HEK293 (cell line): Measurements from ENCODE around the gene DCAF7.

Experiments used
- CTCF ChIA-PET: fragments of 350-600 bp; formaldehyde crosslinking; extraction: SDS; loops from one replicate; lab custom pipeline; 2021; ENCODE audit warnings: antibody characterized with exemption; lab: Yijun Ruan, JAX
- POLR2A ChIA-PET: fragments of 300-600 bp; formaldehyde crosslinking; extraction: SDS; loops from one replicate; lab custom pipeline; 2020; ENCODE audit warnings: antibody characterized with exemption, inconsistent platforms; lab: Yijun Ruan, JAX
- H3K27ac ChIP-seq: fragments of 200-500 bp; sonication (Bioruptor generic); 2 replicates; pipeline ENCODE4 v1.5.1; 2014; ENCODE audit warnings: low read depth, low read length, control low read depth, inconsistent platforms; ENCODE audit errors: extremely low read depth
- H3K36me3 ChIP-seq, 2 experiments: fragments of 200-500 bp in 1 of 2; sonication (Bioruptor generic) in 1 of 2; 1 replicate in 1 of 2; 2 replicates in 1 of 2; pipeline ENCODE4 v1.5.1; 2014 to 2017; ENCODE audit warnings: inconsistent platforms in 2 of 2, low read length in 2 of 2; ENCODE audit not compliant: control insufficient read depth in 2 of 2, insufficient read depth in 1 of 2
- H3K4me1 ChIP-seq: fragments of 200-500 bp; sonication (Bioruptor generic); 2 replicates; pipeline ENCODE4 v1.5.1; 2014; ENCODE audit warnings: mild to moderate bottlenecking, low read length, inconsistent platforms; ENCODE audit not compliant: control insufficient read depth, insufficient read depth
- H3K4me3 ChIP-seq: 2 replicates; pipeline ENCODE4 v1.5.1; 2011; ENCODE audit warnings: low read depth, mild to moderate bottlenecking, control low read depth, low read length, moderate library complexity
- H3K9me3 ChIP-seq: fragments of 200-500 bp; sonication (Bioruptor generic); 2 replicates; pipeline ENCODE4 v1.5.1; 2014; ENCODE audit warnings: low read depth, low read length, inconsistent platforms; ENCODE audit not compliant: control insufficient read depth, insufficient read depth
- GLIS2 ChIP-seq: fragments of 450-650 bp; formaldehyde crosslinking; IDR thresholded peaks from 2 replicates; pipeline ENCODE4 v1.5.1; 2016; ENCODE audit warnings: missing biosample characterization, missing genetic modification characterization
- KLF16 ChIP-seq: fragments of 450-650 bp; formaldehyde crosslinking; IDR thresholded peaks from 2 replicates; pipeline ENCODE4 v1.5.1; 2017; ENCODE audit warnings: missing biosample characterization, missing genetic modification characterization
- MYNN ChIP-seq: fragments of 450-650 bp; formaldehyde crosslinking; IDR thresholded peaks from 2 replicates; pipeline ENCODE4 v1.5.1; 2016; ENCODE audit warnings: missing biosample characterization, missing genetic modification characterization, borderline replicate concordance
- PBX3 ChIP-seq: sonication (generic); formaldehyde crosslinking; IDR thresholded peaks from 2 replicates; pipeline ENCODE4 v1.8.1; 2022; ENCODE audit warnings: mild to moderate bottlenecking, moderate library complexity, missing genetic modification reagents
- ZNF16 ChIP-seq: fragments of 450-650 bp; formaldehyde crosslinking; IDR thresholded peaks from 2 replicates; pipeline ENCODE4 v1.5.1; 2016; ENCODE audit warnings: low read depth, missing biosample characterization, missing genetic modification characterization
- ZNF274 ChIP-seq, 2 experiments: fragments of 200-500 bp in 1 of 2; fragments of 450-650 bp in 1 of 2; sonication (Bioruptor generic) in 1 of 2; formaldehyde crosslinking in 1 of 2; IDR thresholded peaks; 2 replicates each; pipeline versions ENCODE4 v1.5.1 to v1.6.1; 2014 to 2016; ENCODE audit warnings: borderline replicate concordance in 1 of 2, inconsistent platforms in 1 of 2, low read length in 1 of 2, missing biosample characterization in 1 of 2, missing genetic modification characterization in 1 of 2
- ZNF488 ChIP-seq: fragments of 450-650 bp; formaldehyde crosslinking; IDR thresholded peaks from 2 replicates; pipeline ENCODE4 v1.5.1; 2016; ENCODE audit warnings: missing biosample characterization, missing genetic modification characterization
- ZNF610 ChIP-seq: fragments of 450-650 bp; formaldehyde crosslinking; IDR thresholded peaks from 2 replicates; pipeline ENCODE4 v1.5.1; 2016; ENCODE audit warnings: missing biosample characterization, missing genetic modification characterization, borderline replicate concordance
- ZNF624 ChIP-seq: fragments of 450-650 bp; formaldehyde crosslinking; IDR thresholded peaks from 2 replicates; pipeline ENCODE4 v1.5.1; 2017; ENCODE audit warnings: missing biosample characterization, missing genetic modification characterization
- ZNF792 ChIP-seq: fragments of 450-650 bp; formaldehyde crosslinking; IDR thresholded peaks from 2 replicates; pipeline ENCODE4 v1.5.1; 2016; ENCODE audit warnings: missing biosample characterization, missing genetic modification characterization
- ZSCAN16 ChIP-seq: fragments of 450-650 bp; formaldehyde crosslinking; IDR thresholded peaks from 2 replicates; pipeline ENCODE4 v1.5.1; 2016; ENCODE audit warnings: missing biosample characterization, missing genetic modification characterization
- TF ChIP-seq, protein P1 (sequence below): fragments of 450-650 bp; formaldehyde crosslinking; IDR thresholded peaks from 2 replicates; pipeline ENCODE4 v1.5.1; 2016; ENCODE audit warnings: missing biosample characterization, missing genetic modification characterization
- TF ChIP-seq, protein P2 (sequence below): fragments of 450-650 bp; formaldehyde crosslinking; IDR thresholded peaks from 2 replicates; pipeline ENCODE4 v1.5.1; 2016; ENCODE audit warnings: missing biosample characterization, missing genetic modification characterization

DCAF7 gene

DNA sequence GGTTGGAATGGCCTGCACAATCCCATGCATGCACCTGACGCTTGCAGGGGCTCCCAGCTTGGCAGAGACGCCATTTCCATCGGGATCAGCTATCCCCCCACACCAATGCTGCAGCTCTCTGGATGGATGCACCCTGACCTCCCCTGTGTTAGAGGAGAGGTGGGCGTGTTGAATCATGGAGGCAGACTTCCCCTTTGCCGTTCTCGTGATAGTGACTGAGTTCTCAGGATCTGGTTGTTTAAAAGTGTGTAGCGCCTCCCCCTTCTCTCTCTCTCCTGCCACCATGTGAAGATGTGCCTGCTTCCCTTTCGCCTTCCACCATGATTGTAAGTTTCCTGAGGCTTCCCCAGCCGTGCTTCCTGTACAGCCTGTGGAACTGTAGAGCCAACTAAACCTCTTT is 44.9 kb upstream of the DCAF7 start:
- Histone ChIP-seq H3K27ac (no peak overlapping the region), H3K9me3 (no peaks in the 10 kb centered on the region)
- no peak for TF ChIP-seq MYNN
- no peak for TF ChIP-seq ZNF16
- TF ChIP-seq KLF16 (tag by site-specific recombination) = no peak
- TF ChIP-seq, protein P1, sequence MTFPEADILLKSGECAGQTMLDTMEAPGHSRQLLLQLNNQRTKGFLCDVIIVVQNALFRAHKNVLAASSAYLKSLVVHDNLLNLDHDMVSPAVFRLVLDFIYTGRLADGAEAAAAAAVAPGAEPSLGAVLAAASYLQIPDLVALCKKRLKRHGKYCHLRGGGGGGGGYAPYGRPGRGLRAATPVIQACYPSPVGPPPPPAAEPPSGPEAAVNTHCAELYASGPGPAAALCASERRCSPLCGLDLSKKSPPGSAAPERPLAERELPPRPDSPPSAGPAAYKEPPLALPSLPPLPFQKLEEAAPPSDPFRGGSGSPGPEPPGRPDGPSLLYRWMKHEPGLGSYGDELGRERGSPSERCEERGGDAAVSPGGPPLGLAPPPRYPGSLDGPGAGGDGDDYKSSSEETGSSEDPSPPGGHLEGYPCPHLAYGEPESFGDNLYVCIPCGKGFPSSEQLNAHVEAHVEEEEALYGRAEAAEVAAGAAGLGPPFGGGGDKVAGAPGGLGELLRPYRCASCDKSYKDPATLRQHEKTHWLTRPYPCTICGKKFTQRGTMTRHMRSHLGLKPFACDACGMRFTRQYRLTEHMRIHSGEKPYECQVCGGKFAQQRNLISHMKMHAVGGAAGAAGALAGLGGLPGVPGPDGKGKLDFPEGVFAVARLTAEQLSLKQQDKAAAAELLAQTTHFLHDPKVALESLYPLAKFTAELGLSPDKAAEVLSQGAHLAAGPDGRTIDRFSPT (tag by site-specific recombination) = no peak
- no peak for TF ChIP-seq ZNF610
- TF ChIP-seq, all 188 proteins: peak for 0
- ChIA-PET CTCF (interaction anchor here (0.6 kb wide), 1 partner anchor 521 kb away, joined by 3 read pairs; no protein-coding TSS in a partner anchor), POLR2A (no interaction called here)
- Histone ChIP-seq H3K4me1 (no peaks in the 10 kb centered on the region), H3K4me3 (no peak overlapping the region), H3K36me3 (no peaks in the 10 kb centered on the region)

DNA sequence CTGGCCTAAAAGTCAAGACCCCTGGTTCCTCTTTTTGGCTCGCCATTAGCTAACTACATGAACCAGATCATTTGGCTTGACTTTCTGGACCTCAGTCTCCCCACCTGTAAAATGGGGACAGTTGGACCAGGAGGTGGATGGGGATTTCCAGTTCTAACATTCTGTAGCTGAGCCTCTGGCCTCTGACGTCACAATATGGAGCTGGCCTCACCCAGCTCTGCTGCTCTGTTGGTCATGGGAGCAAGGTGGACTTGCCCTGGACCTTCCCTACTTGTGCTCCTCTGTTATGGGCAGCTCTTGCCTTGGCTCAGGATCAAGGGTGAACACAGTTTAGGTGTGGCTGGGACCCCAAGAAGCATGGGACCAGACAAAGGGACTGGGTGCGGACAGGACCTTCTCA is 43.6 kb upstream of the DCAF7 start:
- Histone ChIP-seq H3K4me3 (no peak overlapping the region), H3K4me1 (no peaks in the 10 kb centered on the region), H3K9me3 (no peaks in the 10 kb centered on the region), H3K36me3 (no peaks in the 10 kb centered on the region), H3K27ac (no peak overlapping the region)
- ChIA-PET CTCF (no interaction called here), POLR2A (interaction anchor here (0.8 kb wide), 1 partner anchor 26 kb away, joined by 3 read pairs; no protein-coding TSS in a partner anchor)
- TF ChIP-seq ZNF792 (tag by site-specific recombination) (no peak), ZNF274 (IDR thresholded peaks at IDR 0.05; ENCODE audit: low read length) (no peak), ZNF274 (tag by site-specific recombination; IDR thresholded peaks at IDR 0.05; ENCODE audit: borderline replicate concordance) (no peak), ZNF488 (no peak)

DNA sequence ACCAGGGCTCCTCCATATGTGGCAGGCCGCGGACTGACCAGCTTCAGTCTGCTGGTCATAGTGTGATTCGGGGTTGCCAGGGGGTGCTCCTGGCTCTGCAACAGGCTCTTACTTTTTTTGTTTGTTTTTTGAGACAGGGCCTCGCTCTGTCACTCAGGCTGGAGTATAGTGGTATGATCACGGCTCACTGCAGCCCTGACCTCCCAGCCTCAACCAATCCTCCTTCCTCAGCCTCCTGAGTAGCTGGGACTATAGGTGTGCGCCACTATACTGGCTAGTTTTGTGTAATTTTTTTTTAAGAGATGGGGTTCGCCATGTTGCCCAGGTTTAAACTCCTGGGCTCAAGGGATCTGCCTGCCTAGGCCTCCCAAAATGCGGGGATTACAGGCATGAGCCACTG is 38.9 kb upstream of the DCAF7 start:
- H3K27ac ChIP-seq = no peak overlapping the region
- H3K36me3 ChIP-seq = no peaks in the 10 kb centered on the region
- CTCF ChIA-PET = interaction anchor here (0.6 to 2.1 kb wide), 3 partner anchors 31 to 86 kb away, joined by 3 to 4 read pairs (median 4); no protein-coding TSS in a partner anchor
- no peaks in the 10 kb centered on the region for H3K4me1 ChIP-seq
- no peak for TF ChIP-seq ZSCAN16
- TF ChIP-seq MYNN = no peak
- no peak for TF ChIP-seq PBX3 (CRISPR knock-in tag)
- no peak for TF ChIP-seq ZNF624 (tag by site-specific recombination)
- TF ChIP-seq, protein P2, sequence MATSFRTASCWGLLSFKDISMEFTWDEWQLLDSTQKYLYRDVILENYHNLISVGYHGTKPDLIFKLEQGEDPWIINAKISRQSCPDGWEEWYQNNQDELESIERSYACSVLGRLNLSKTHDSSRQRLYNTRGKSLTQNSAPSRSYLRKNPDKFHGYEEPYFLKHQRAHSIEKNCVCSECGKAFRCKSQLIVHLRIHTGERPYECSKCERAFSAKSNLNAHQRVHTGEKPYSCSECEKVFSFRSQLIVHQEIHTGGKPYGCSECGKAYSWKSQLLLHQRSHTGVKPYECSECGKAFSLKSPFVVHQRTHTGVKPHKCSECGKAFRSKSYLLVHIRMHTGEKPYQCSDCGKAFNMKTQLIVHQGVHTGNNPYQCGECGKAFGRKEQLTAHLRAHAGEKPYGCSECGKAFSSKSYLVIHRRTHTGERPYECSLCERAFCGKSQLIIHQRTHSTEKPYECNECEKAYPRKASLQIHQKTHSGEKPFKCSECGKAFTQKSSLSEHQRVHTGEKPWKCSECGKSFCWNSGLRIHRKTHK (tag by site-specific recombination) = no peak
- TF ChIP-seq GLIS2 (tag by site-specific recombination) = no peak
- no peak overlapping the region for H3K4me3 ChIP-seq
- POLR2A ChIA-PET = no interaction called here
- no peaks in the 10 kb centered on the region for H3K9me3 ChIP-seq
